ENCODE results near the gene USP35. TPM values are rescaled to one million over a fixed set of nuclear protein-coding genes. Genes with fewer than 3 reads are reported as not detected.

Gene USP35
- total and polyA plus RNA-seq, 2 donors (not counting 1 experiment from before 2014, with no cell fraction given) = 4.6 to 13.0 TPM

DNA sequence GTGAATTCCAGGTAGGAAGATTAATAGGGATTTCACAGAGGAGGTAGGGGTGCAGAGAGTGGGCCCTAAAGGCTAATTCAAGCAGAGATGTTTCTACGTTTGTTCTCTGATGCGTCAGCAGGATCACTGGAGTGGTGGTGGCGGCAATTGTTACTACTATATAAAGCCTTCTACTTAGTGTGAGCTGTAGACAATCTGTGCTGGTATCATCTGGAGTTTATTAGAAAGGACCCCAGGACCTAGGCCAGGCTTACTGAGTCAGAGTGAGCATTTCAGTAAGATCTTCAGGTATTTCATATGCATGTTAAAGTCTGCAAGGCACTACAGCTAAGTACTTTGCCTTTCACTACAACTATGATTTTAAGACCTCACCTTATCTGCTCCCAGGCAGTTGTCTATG is 59.5 kb downstream of the USP35 start:
- no peaks in the 10 kb centered on the region for H4K20me1 ChIP-seq (ENCODE audit: control insufficient read depth, extremely low read depth, insufficient read depth, low read length)
- TF ChIP-seq, protein P1, sequence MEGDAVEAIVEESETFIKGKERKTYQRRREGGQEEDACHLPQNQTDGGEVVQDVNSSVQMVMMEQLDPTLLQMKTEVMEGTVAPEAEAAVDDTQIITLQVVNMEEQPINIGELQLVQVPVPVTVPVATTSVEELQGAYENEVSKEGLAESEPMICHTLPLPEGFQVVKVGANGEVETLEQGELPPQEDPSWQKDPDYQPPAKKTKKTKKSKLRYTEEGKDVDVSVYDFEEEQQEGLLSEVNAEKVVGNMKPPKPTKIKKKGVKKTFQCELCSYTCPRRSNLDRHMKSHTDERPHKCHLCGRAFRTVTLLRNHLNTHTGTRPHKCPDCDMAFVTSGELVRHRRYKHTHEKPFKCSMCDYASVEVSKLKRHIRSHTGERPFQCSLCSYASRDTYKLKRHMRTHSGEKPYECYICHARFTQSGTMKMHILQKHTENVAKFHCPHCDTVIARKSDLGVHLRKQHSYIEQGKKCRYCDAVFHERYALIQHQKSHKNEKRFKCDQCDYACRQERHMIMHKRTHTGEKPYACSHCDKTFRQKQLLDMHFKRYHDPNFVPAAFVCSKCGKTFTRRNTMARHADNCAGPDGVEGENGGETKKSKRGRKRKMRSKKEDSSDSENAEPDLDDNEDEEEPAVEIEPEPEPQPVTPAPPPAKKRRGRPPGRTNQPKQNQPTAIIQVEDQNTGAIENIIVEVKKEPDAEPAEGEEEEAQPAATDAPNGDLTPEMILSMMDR (conservative IDR thresholded peaks at IDR 0.05 in 1 of 2, IDR thresholded peaks at IDR 0.05 in 1 of 2; ENCODE audit: low read depth in 1 of 2, low read length in 2 of 2) = no peak
- no peak for TF ChIP-seq EZH2 (IDR thresholded peaks at IDR 0.05; ENCODE audit: low read length, missing control alignments)
- no peak overlapping the region for H3K4me3 ChIP-seq (replicated peaks in 1 of 4; ENCODE audit: control extremely low read depth in 1 of 4, insufficient read depth in 1 of 4, low read depth in 3 of 4, low read length in 4 of 4)
- H3K9ac ChIP-seq (ENCODE audit: insufficient read depth, low read length) = no peak overlapping the region
- no peaks in the 10 kb centered on the region for H3K4me1 ChIP-seq (ENCODE audit: control insufficient read depth, extremely low read depth, insufficient read depth, low read length)
- no peak overlapping the region for H3K27ac ChIP-seq (ENCODE audit: insufficient read depth, low read length)
- H2AFZ ChIP-seq (ENCODE audit: low read length) = no peak overlapping the region
- no peak overlapping the region for H3K4me2 ChIP-seq (ENCODE audit: extremely low read depth, insufficient read depth, low read length)
- no peak for DNase-seq (ENCODE audit: low read depth in 2 of 2)
- H3K27me3 ChIP-seq (ENCODE audit: control insufficient read depth, insufficient read depth, low read length) = no peaks in the 10 kb centered on the region
- no peaks in the 10 kb centered on the region for H3K79me2 ChIP-seq (ENCODE audit: control insufficient read depth, insufficient read depth, low read length)
- H3K36me3 ChIP-seq (ENCODE audit: control insufficient read depth, insufficient read depth, low read length) = no peaks in the 10 kb centered on the region
- H3K9me3 ChIP-seq (ENCODE audit: control insufficient read depth, insufficient read depth, low read depth, low read length) = no peaks in the 10 kb centered on the region

DNA sequence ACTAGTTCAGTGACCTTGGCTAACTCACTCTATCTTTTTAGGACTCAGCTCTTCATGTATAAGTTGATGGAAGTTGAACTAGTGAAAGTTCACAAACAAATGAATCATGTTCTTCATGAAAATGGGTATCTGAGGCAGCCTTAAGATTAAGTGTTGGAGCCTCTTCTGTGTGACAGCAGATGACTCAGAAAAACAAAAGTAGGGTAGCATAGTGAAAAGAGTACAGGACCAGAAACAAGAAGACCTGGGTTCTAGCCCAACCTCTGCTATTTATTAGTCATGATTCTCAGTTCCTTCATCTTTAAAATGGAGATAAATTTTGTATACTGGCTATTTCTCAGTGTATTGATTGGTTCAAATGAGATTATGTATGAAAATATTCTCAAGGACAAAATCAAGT is 60.2 kb downstream of the USP35 start:
- no peak for DNase-seq (ENCODE audit: low read depth in 2 of 2)
- no peak overlapping the region for H2AFZ ChIP-seq (ENCODE audit: low read length)
- H3K4me3 ChIP-seq (replicated peaks in 1 of 4; ENCODE audit: control extremely low read depth in 1 of 4, insufficient read depth in 1 of 4, low read depth in 3 of 4, low read length in 4 of 4) = no peak overlapping the region
- H3K9me3 ChIP-seq (ENCODE audit: control insufficient read depth, insufficient read depth, low read depth, low read length) = no peaks in the 10 kb centered on the region
- H3K9ac ChIP-seq (ENCODE audit: insufficient read depth, low read length) = no peak overlapping the region
- H3K36me3 ChIP-seq (ENCODE audit: control insufficient read depth, insufficient read depth, low read length) = no peaks in the 10 kb centered on the region
- H3K79me2 ChIP-seq (ENCODE audit: control insufficient read depth, insufficient read depth, low read length) = no peaks in the 10 kb centered on the region
- no peak overlapping the region for H3K27ac ChIP-seq (ENCODE audit: insufficient read depth, low read length)
- H3K27me3 ChIP-seq (ENCODE audit: control insufficient read depth, insufficient read depth, low read length) = no peaks in the 10 kb centered on the region
- no peak overlapping the region for H3K4me2 ChIP-seq (ENCODE audit: extremely low read depth, insufficient read depth, low read length)
- peaks cover 2% of the 10 kb centered on the region for H3K4me1 ChIP-seq (ENCODE audit: control insufficient read depth, extremely low read depth, insufficient read depth, low read length)
- H4K20me1 ChIP-seq (ENCODE audit: control insufficient read depth, extremely low read depth, insufficient read depth, low read length) = no peaks in the 10 kb centered on the region
- TF ChIP-seq EZH2 (IDR thresholded peaks at IDR 0.05; ENCODE audit: low read length, missing control alignments) = no peak
- TF ChIP-seq, protein P1 (conservative IDR thresholded peaks at IDR 0.05 in 1 of 2, IDR thresholded peaks at IDR 0.05 in 1 of 2; ENCODE audit: low read depth in 1 of 2, low read length in 2 of 2) = no peak

DNA sequence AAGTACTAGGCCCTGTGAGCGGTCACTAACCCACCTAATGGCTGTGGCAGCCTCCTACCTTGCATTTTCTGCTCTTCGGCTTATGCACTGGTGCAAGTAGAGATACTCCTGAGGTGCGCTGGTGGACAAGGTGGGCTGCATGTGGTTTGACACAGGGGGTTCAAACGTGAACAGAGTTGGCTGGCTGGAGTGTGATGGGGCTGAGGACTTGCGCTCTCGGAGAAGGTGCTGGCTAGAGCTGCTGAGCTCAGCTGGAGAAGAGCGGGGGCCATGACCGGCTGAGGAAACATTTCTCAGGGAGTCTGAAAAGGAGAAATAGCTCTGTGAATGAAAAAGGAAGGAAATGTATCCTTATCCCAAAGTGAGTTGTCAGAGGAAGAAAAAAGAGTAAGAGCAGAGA is 61.4 kb downstream of the USP35 start:
- Histone ChIP-seq H3K9ac (ENCODE audit: insufficient read depth, low read length) (no peak overlapping the region), H2AFZ (ENCODE audit: low read length) (no peak overlapping the region)
- no peak for TF ChIP-seq EZH2 (IDR thresholded peaks at IDR 0.05; ENCODE audit: low read length, missing control alignments)
- TF ChIP-seq, protein P1 (conservative IDR thresholded peaks at IDR 0.05 in 1 of 2, IDR thresholded peaks at IDR 0.05 in 1 of 2; ENCODE audit: low read depth in 1 of 2, low read length in 2 of 2) = no peak

More for the DNA sequence above, 61.4 kb downstream of the USP35 start:
- no peak for DNase-seq (ENCODE audit: low read depth in 2 of 2)
- Histone ChIP-seq H3K9me3 (ENCODE audit: control insufficient read depth, insufficient read depth, low read depth, low read length) (no peaks in the 10 kb centered on the region), H3K36me3 (ENCODE audit: control insufficient read depth, insufficient read depth, low read length) (no peaks in the 10 kb centered on the region), H3K27me3 (ENCODE audit: control insufficient read depth, insufficient read depth, low read length) (no peaks in the 10 kb centered on the region), H3K4me2 (ENCODE audit: extremely low read depth, insufficient read depth, low read length) (no peak overlapping the region), H3K4me1 (ENCODE audit: control insufficient read depth, extremely low read depth, insufficient read depth, low read length) (peaks cover 3% of the 10 kb centered on the region), H3K4me3 (replicated peaks in 1 of 4; ENCODE audit: control extremely low read depth in 1 of 4, insufficient read depth in 1 of 4, low read depth in 3 of 4, low read length in 4 of 4) (no peak overlapping the region), H3K27ac (ENCODE audit: insufficient read depth, low read length) (no peak overlapping the region), H3K79me2 (ENCODE audit: control insufficient read depth, insufficient read depth, low read length) (no peaks in the 10 kb centered on the region), H4K20me1 (ENCODE audit: control insufficient read depth, extremely low read depth, insufficient read depth, low read length) (no peaks in the 10 kb centered on the region)

Measured in fibroblast of lung (primary cell).